HepG2 (cell line): Measurements from ENCODE around the gene TUFM. TPM values are rescaled to one million over a fixed set of nuclear protein-coding genes. Genes with fewer than 3 reads are reported as not detected.

ENCODE experiments used
- ATRX ChIP-seq: sonication (generic); formaldehyde crosslinking; IDR thresholded peaks from 2 replicates; pipeline ENCODE4 v1.4.0; 2020; ENCODE audit warnings: missing genetic modification reagents, borderline replicate concordance
- CHCHD3 ChIP-seq: sonication (generic); formaldehyde crosslinking; IDR thresholded peaks from 2 replicates; pipeline ENCODE4 v1.8.0; 2022; ENCODE audit warnings: mild to moderate bottlenecking, missing genetic modification reagents, moderate library complexity
- ETV5 ChIP-seq: IDR thresholded peaks from 2 replicates; pipeline ENCODE4 v1.6.1; 2018; ENCODE audit warnings: missing biosample characterization, missing genetic modification reagents, inconsistent platforms, borderline replicate concordance
- HNF4A ChIP-seq: sonication (generic); formaldehyde crosslinking; IDR thresholded peaks from 2 replicates; pipeline ENCODE4 v1.4.0; 2020; ENCODE audit warnings: missing genetic modification reagents
- LCORL ChIP-seq, 2 experiments: fragments of 450-650 bp in 1 of 2; sonication (generic) in 1 of 2; formaldehyde crosslinking in 1 of 2; IDR thresholded peaks; 2 replicates each; pipeline versions ENCODE4 v1.5.0 to v1.6.1; 2017 to 2020; ENCODE audit warnings: antibody characterized with exemption in 1 of 2, missing genetic modification reagents in 1 of 2
- MTA1 ChIP-seq: sonication (generic); formaldehyde crosslinking; IDR thresholded peaks from 2 replicates; pipeline ENCODE4 v1.4.0; 2020; ENCODE audit warnings: missing genetic modification reagents, mild to moderate bottlenecking, borderline replicate concordance
- NFKBIZ ChIP-seq: IDR thresholded peaks from 2 replicates; pipeline ENCODE4 v1.6.1; 2018; ENCODE audit warnings: missing genetic modification reagents, missing compliant biosample characterization
- PAXIP1 ChIP-seq: sonication (generic); formaldehyde crosslinking; conservative IDR thresholded peaks from 2 replicates; pipeline ENCODE4 v1.4.0; 2020; ENCODE audit warnings: mild to moderate bottlenecking, missing genetic modification reagents, moderate library complexity
- RELA ChIP-seq: sonication (generic); formaldehyde crosslinking; IDR thresholded peaks from 2 replicates; pipeline ENCODE4 v1.4.0; 2020; ENCODE audit warnings: missing genetic modification reagents
- SAP130 ChIP-seq: IDR thresholded peaks from 2 replicates; pipeline ENCODE4 v1.6.1; 2016; ENCODE audit warnings: low read depth
- SOX5 ChIP-seq: IDR thresholded peaks from 2 replicates; pipeline ENCODE4 v1.6.1; 2016; ENCODE audit warnings: borderline replicate concordance
- XBP1 ChIP-seq: sonication (generic); formaldehyde crosslinking; IDR thresholded peaks from 2 replicates; pipeline ENCODE4 v1.5.0; 2020; ENCODE audit warnings: missing genetic modification reagents
- ZNF501 ChIP-seq: sonication (generic); formaldehyde crosslinking; IDR thresholded peaks from 2 replicates; pipeline ENCODE4 v1.5.1; 2020; ENCODE audit warnings: mild to moderate bottlenecking, moderate library complexity, missing genetic modification reagents
- ZNF619 ChIP-seq: sonication (generic); formaldehyde crosslinking; IDR thresholded peaks from 2 replicates; pipeline ENCODE4 v1.4.0; 2020; ENCODE audit warnings: mild to moderate bottlenecking, missing genetic modification reagents
- ZNF879 ChIP-seq: sonication (generic); formaldehyde crosslinking; IDR thresholded peaks from 2 replicates; pipeline ENCODE4 v1.8.1; 2023; ENCODE audit warnings: missing genetic modification reagents
- polyA plus RNA-seq, 8 experiments: library from polyadenylated mRNA; depleted of rRNA in 3 of 8; stranded (reverse) in 7 of 8; unstranded in 1 of 8; fragments of >200 nt; fragmentation: Illumina TruSeq in 4 of 8; extraction: Trizol in 4 of 8; gene quantifications; 2 replicates each; pipeline versions ENCODE4 v1.2.1 to v1.2.3, GENCODE V29; 2011 to 2016; ENCODE audit warnings: low read depth in 4 of 8, missing spikeins in 1 of 8, mixed read lengths in 1 of 8; ENCODE audit not compliant: insufficient read depth in 1 of 8
- total RNA-seq, 5 experiments: library from RNA; depleted of rRNA; stranded (reverse); fragments of >200 nt; fragmentation: Illumina TruSeq; extraction: Trizol; gene quantifications; 2 replicates each; pipeline ENCODE4 v1.2.3, GENCODE V29; 2016; ENCODE audit warnings: low read depth in 1 of 5
- TF ChIP-seq, protein P1 (sequence below): sonication (generic); formaldehyde crosslinking; IDR thresholded peaks from 2 replicates; pipeline ENCODE4 v1.8.0; 2022; ENCODE audit warnings: mild to moderate bottlenecking, missing genetic modification reagents, moderate library complexity
- TF ChIP-seq, protein P2 (sequence below): sonication (generic); formaldehyde crosslinking; IDR thresholded peaks from one replicate; pipeline ENCODE4 v1.5.1; 2020; ENCODE audit warnings: mild to moderate bottlenecking, missing genetic modification reagents; ENCODE audit errors: not compliant biosample characterization

The TUFM gene
- total and polyA plus RNA-seq, 2 of the 13 experiments (the other 11 are each of a cell fraction or from before 2014, with no cell fraction given), result 206 to 298 TPM

GRCh38 chr16:28865722-28866453 lies 19.7 kb upstream of the TUFM start (continued):
- TF ChIP-seq HNF4A (CRISPR knock-in tag), result peak; percentile 78
- 0 out of 2 replicates have a peak, but pooled peaks have one; percentile 23 for TF ChIP-seq MTA1 (CRISPR knock-in tag)
- peak; percentile 58; the same call in 1 of the 2 replicates for TF ChIP-seq ZNF501 (CRISPR knock-in tag)
- TF ChIP-seq XBP1 (CRISPR knock-in tag), result no peak
- TF ChIP-seq SOX5 (CRISPR knock-in tag), result peak; percentile 19; the same call in 1 of the 2 replicates
- no peak for TF ChIP-seq ATRX (CRISPR knock-in tag)
- TF ChIP-seq RELA (CRISPR knock-in tag), result no peak
- TF ChIP-seq CHCHD3 (CRISPR knock-in tag), result 0 out of 2 replicates have a peak, but pooled peaks have one; percentile 50
- TF ChIP-seq LCORL (IDR thresholded peaks at IDR 0.05), result no peak
- TF ChIP-seq LCORL (CRISPR knock-in tag; IDR thresholded peaks at IDR 0.05), result peak; percentile 79
- TF ChIP-seq ZNF619 (CRISPR knock-in tag), result no peak
- TF ChIP-seq, protein P1, sequence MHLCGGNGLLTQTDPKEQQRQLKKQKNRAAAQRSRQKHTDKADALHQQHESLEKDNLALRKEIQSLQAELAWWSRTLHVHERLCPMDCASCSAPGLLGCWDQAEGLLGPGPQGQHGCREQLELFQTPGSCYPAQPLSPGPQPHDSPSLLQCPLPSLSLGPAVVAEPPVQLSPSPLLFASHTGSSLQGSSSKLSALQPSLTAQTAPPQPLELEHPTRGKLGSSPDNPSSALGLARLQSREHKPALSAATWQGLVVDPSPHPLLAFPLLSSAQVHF (CRISPR knock-in tag), result no peak
- peak; percentile 78 for TF ChIP-seq PAXIP1 (CRISPR knock-in tag)
- no peak for TF ChIP-seq ZNF879 (CRISPR knock-in tag)
- TF ChIP-seq SAP130 (CRISPR knock-in tag), result peak; percentile 40; the same call in 1 of the 2 replicates
- TF ChIP-seq NFKBIZ (CRISPR knock-in tag), result 0 out of 2 replicates have a peak, but pooled peaks have one; percentile 60
- peak; percentile 16; the same call in 1 of the 2 replicates for TF ChIP-seq ETV5
- TF ChIP-seq, protein P2, sequence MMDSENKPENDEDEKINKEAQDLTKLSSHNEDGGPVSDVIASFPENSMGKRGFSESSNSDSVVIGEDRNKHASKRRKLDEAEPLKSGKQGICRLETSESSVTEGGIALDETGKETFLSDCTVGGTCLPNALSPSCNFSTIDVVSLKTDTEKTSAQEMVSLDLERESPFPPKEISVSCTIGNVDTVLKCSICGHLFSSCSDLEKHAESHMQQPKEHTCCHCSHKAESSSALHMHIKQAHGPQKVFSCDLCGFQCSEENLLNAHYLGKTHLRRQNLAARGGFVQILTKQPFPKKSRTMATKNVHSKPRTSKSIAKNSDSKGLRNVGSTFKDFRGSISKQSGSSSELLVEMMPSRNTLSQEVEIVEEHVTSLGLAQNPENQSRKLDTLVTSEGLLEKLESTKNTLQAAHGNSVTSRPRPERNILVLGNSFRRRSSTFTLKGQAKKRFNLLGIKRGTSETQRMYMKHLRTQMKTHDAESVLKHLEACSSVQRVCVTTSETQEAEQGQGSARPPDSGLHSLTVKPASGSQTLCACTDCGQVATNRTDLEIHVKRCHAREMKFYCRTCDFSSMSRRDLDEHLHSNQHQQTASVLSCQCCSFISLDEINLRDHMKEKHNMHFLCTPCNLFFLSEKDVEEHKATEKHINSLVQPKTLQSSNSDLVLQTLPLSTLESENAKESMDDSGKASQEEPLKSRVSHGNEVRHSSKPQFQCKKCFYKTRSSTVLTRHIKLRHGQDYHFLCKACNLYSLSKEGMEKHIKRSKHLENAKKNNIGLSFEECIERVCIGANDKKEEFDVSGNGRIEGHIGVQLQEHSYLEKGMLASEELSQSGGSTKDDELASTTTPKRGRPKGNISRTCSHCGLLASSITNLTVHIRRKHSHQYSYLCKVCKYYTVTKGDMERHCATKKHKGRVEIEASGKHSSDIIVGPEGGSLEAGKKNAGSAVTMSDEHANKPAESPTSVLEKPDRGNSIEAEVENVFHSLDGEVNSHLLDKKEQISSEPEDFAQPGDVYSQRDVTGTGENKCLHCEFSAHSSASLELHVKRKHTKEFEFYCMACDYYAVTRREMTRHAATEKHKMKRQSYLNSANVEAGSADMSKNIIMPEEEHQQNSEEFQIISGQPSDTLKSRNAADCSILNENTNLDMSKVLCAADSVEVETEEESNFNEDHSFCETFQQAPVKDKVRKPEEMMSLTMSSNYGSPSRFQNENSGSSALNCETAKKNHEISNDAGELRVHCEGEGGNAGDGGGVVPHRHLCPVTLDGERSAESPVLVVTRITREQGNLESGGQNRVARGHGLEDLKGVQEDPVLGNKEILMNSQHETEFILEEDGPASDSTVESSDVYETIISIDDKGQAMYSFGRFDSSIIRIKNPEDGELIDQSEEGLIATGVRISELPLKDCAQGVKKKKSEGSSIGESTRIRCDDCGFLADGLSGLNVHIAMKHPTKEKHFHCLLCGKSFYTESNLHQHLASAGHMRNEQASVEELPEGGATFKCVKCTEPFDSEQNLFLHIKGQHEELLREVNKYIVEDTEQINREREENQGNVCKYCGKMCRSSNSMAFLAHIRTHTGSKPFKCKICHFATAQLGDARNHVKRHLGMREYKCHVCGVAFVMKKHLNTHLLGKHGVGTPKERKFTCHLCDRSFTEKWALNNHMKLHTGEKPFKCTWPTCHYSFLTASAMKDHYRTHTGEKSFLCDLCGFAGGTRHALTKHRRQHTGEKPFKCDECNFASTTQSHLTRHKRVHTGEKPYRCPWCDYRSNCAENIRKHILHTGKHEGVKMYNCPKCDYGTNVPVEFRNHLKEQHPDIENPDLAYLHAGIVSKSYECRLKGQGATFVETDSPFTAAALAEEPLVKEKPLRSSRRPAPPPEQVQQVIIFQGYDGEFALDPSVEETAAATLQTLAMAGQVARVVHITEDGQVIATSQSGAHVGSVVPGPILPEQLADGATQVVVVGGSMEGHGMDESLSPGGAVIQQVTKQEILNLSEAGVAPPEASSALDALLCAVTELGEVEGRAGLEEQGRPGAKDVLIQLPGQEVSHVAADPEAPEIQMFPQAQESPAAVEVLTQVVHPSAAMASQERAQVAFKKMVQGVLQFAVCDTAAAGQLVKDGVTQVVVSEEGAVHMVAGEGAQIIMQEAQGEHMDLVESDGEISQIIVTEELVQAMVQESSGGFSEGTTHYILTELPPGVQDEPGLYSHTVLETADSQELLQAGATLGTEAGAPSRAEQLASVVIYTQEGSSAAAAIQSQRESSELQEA (CRISPR knock-in tag), result no peak
